ENCODE data around the gene KDM2A. TPM values are rescaled to one million over a fixed set of nuclear protein-coding genes. Genes with fewer than 3 reads are reported as not detected.

Gene KDM2A
- total RNA-seq, 1 donor: 51.4 TPM

GRCh38 chr11:67157691-67158090 is 38.6 kb downstream of the KDM2A start:
- H3K4me3 ChIP-seq (ENCODE audit: low read depth, low read length): no peak overlapping the region
- DNase-seq (ENCODE audit: low read depth): no peak
- no peak for TF ChIP-seq CTCF (IDR thresholded peaks at IDR 0.05; ENCODE audit: insufficient read depth, low read length)

- peak; percentile 28 for DNase-seq (ENCODE audit: low read depth)
- H3K4me3 ChIP-seq (ENCODE audit: low read depth, low read length): no peak overlapping the region
- TF ChIP-seq CTCF (IDR thresholded peaks at IDR 0.05; ENCODE audit: insufficient read depth, low read length): no peak
These were observed 39.2 kb downstream of the KDM2A start for GRCh38 chr11:67158221-67158620.

GRCh38 chr11:67160045-67160444 is 41.0 kb downstream of the KDM2A start:
- no peak for DNase-seq (ENCODE audit: low read depth)
- no peak for TF ChIP-seq CTCF (IDR thresholded peaks at IDR 0.05; ENCODE audit: insufficient read depth, low read length)
- no peak overlapping the region for H3K4me3 ChIP-seq (ENCODE audit: low read depth, low read length)

- H3K4me3 ChIP-seq (ENCODE audit: low read depth, low read length): no peak overlapping the region
- no peak for TF ChIP-seq CTCF (IDR thresholded peaks at IDR 0.05; ENCODE audit: insufficient read depth, low read length)
- no peak for DNase-seq (ENCODE audit: low read depth)
These were observed 42.1 kb downstream of the KDM2A start for GRCh38 chr11:67160872-67161783.

- no peak overlapping the region for H3K4me3 ChIP-seq (ENCODE audit: low read depth, low read length)
- no peak for DNase-seq (ENCODE audit: low read depth)
- TF ChIP-seq CTCF (IDR thresholded peaks at IDR 0.05; ENCODE audit: insufficient read depth, low read length): no peak
These were observed 43.9 kb downstream of the KDM2A start for GRCh38 chr11:67163006-67163405.

- DNase-seq (ENCODE audit: low read depth): no peak
- TF ChIP-seq CTCF (IDR thresholded peaks at IDR 0.05; ENCODE audit: insufficient read depth, low read length): no peak
- no peak overlapping the region for H3K4me3 ChIP-seq (ENCODE audit: low read depth, low read length)
These were observed 46.6 kb downstream of the KDM2A start for GRCh38 chr11:67165623-67166022.
